ENCODE results near the gene TCF19. TPM values are rescaled to one million over a fixed set of nuclear protein-coding genes. Genes with fewer than 3 reads are reported as not detected.

TCF19 gene
- total and polyA plus RNA-seq, 10 of the 15 experiments (the other 5 are each of a cell fraction or from before 2014, with no cell fraction given) = 7.7 to 103 (median 53.3) TPM

DNA sequence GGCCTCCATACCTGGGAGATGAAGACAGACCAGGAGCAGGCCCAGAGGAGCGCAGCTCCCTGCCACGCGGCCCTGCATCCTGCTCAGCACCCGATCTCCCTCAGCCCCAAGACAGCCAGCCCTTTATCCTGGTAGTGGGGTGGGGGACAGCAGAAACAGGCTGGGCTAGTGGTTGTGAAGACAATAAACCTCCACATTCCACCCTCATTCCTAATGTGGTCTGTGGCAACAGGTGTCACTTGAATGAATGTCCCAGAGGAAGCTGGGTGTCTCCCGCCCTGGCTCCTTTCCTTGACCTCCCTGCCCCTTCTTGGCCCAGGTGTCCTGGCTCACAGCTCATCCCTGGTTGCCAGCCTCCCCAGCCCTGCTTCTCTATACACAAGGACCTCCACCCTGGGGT is 45.9 kb upstream of the TCF19 start, which contains the start of gene C6orf15:
C6orf15 (minus strand) TSS at position 98 of the 400 bp plus-strand sequence; CDS start at position 78, 20 bp downstream.
- 69% methylated on average over 5 of the region's 5 CpGs for WGBS (ENCODE audit: insufficient coverage, insufficient replicate concordance, low lambda C conversion rate, missing lambda C conversion rate)
- FAIRE-seq (no peak), ATAC-seq (no peak), DNase-seq (ENCODE audit: low read depth, low spot score) (no peak)
- Histone ChIP-seq H3K79me2 (ENCODE audit: control insufficient read depth, insufficient read depth, low read length) (no peaks in the 10 kb centered on the region), H3K4me2 (ENCODE audit: control insufficient read depth, insufficient read depth) (no peak within 1 kb of the TSS), H3K9me3 (replicated peaks; ENCODE audit: control insufficient read depth, insufficient read depth, low read length) (no peaks in the 10 kb centered on the region), H3K27ac (ENCODE audit: control insufficient read depth, insufficient read depth) (no peak within 1 kb of the TSS), H3K27me3 (replicated peaks in 1 of 2; ENCODE audit: control insufficient read depth in 2 of 2, insufficient read depth in 2 of 2, low read length in 1 of 2) (peaks cover 0 to 1% of the 10 kb centered on the region in 2 experiments; a peak in 3 of 4 replicates), H3K4me3 (no peak within 1 kb of the TSS), H3K36me3 (ENCODE audit: control insufficient read depth in 2 of 2, insufficient read depth in 2 of 2, low read length in 1 of 2) (no peaks in the 10 kb centered on the region), H3K4me1 (ENCODE audit: control insufficient read depth, insufficient read depth, low read length) (no peaks in the 10 kb centered on the region), H3K9ac (ENCODE audit: control insufficient read depth, insufficient read depth, low read length) (no peak within 1 kb of the TSS), H2AFZ (ENCODE audit: control insufficient read depth, low read depth, low read length) (no peak within 1 kb of the TSS), H4K20me1 (ENCODE audit: control insufficient read depth, insufficient read depth) (no peaks in the 10 kb centered on the region)
- TF ChIP-seq BACH1 (IDR thresholded peaks at IDR 0.05; ENCODE audit: borderline replicate concordance) (no peak), RELA (IDR thresholded peaks at IDR 0.05; ENCODE audit: borderline replicate concordance, partially characterized antibody) (no peak), ZNF207 (IDR thresholded peaks at IDR 0.05; ENCODE audit: borderline replicate concordance) (no peak), YY1 (IDR thresholded peaks at IDR 0.05; ENCODE audit: low read depth, low read length) (no peak), MYC (IDR thresholded peaks at IDR 0.05; ENCODE audit: insufficient read depth, insufficient read length, insufficient replicate concordance, low read length, severe bottlenecking) (no peak), BCL11A (IDR thresholded peaks at IDR 0.05; ENCODE audit: low read depth, low read length) (no peak), TARDBP (IDR thresholded peaks at IDR 0.05; ENCODE audit: borderline replicate concordance) (no peak), SMAD1 (IDR thresholded peaks at IDR 0.05; ENCODE audit: low read depth, partially characterized antibody) (no peak), IKZF1 (conservative IDR thresholded peaks at IDR 0.05) (no peak), CHD1 (IDR thresholded peaks at IDR 0.05; ENCODE audit: low read depth, low read length) (no peak), GABPA (IDR thresholded peaks at IDR 0.05; ENCODE audit: low read depth) (no peak)
- TF ChIP-seq, protein P1, sequence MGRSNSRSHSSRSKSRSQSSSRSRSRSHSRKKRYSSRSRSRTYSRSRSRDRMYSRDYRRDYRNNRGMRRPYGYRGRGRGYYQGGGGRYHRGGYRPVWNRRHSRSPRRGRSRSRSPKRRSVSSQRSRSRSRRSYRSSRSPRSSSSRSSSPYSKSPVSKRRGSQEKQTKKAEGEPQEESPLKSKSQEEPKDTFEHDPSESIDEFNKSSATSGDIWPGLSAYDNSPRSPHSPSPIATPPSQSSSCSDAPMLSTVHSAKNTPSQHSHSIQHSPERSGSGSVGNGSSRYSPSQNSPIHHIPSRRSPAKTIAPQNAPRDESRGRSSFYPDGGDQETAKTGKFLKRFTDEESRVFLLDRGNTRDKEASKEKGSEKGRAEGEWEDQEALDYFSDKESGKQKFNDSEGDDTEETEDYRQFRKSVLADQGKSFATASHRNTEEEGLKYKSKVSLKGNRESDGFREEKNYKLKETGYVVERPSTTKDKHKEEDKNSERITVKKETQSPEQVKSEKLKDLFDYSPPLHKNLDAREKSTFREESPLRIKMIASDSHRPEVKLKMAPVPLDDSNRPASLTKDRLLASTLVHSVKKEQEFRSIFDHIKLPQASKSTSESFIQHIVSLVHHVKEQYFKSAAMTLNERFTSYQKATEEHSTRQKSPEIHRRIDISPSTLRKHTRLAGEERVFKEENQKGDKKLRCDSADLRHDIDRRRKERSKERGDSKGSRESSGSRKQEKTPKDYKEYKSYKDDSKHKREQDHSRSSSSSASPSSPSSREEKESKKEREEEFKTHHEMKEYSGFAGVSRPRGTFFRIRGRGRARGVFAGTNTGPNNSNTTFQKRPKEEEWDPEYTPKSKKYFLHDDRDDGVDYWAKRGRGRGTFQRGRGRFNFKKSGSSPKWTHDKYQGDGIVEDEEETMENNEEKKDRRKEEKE (IDR thresholded peaks at IDR 0.05) = no peak
- ChIA-PET SMC1A (ENCODE audit: uncharacterized antibody, unreplicated experiment) (no interaction called here), RAD21 (ENCODE audit: unreplicated experiment) (interaction anchor here (1.3 kb wide), 1 partner anchor 23 kb away, joined by 3 read pairs; no protein-coding TSS in a partner anchor), CTCF (interaction anchor here (1.3 kb wide), 1 partner anchor 17 kb away, joined by 4 read pairs; no protein-coding TSS in a partner anchor), POLR2A (interaction anchor here (0.5 kb wide), 1 partner anchor 505 kb away, joined by 4 read pairs; no protein-coding TSS in a partner anchor)
- intact Hi-C loops (cut with micrococcal nuclease; ENCODE audit: unreplicated experiment) = no loop called here
- in situ Hi-C loops (cut with MboI) = no loop called here
- no TSS peak for BruUV-seq (replicated peaks)

Data from GM12878 (cell line).